SK-N-SH (cell line): Measurements from ENCODE around the gene FGGY. TPM values are rescaled to one million over a fixed set of nuclear protein-coding genes. Genes with fewer than 3 reads are reported as not detected.

Source experiments
- CTCF ChIA-PET: fragments of 300-600, 350-600 bp; formaldehyde crosslinking; extraction: SDS; loops from one replicate; lab custom pipeline; 2021; lab: Yijun Ruan, JAX
- POLR2A ChIA-PET: fragments of 350-600 bp; sonication (Branson Sonifier 250); formaldehyde crosslinking; extraction: SDS; loops from one replicate; lab custom pipeline; 2020; ENCODE audit warnings: antibody characterized with exemption, inconsistent platforms; lab: Yijun Ruan, JAX
- DNase-seq: peaks from one replicate; pipeline ENCODE4 v3.0.0; 2012
- H2AFZ ChIP-seq: fragments of 200-600 bp; sonication (generic); 2 replicates; pipeline ENCODE4 v1.8.1; 2016; ENCODE audit warnings: antibody characterized with exemption, mild to moderate bottlenecking, low read depth
- H3F3A ChIP-seq: fragments of 200-600 bp; sonication (generic); replicated peaks from 2 replicates; pipeline ENCODE3; 2016; ENCODE audit warnings: antibody characterized with exemption, mild to moderate bottlenecking; ENCODE audit not compliant: insufficient read depth
- H3K27ac ChIP-seq, 2 experiments: fragments of 200-500 bp in 1 of 2; fragments of 200-600 bp in 1 of 2; sonication (Bioruptor generic) in 1 of 2; sonication (generic), shearing (Covaris generic) in 1 of 2; 2 replicates each; pipeline versions ENCODE4 v1.5.1 to v1.6.1; 2014 to 2016; ENCODE audit warnings: low read depth in 2 of 2, inconsistent platforms in 1 of 2, low read length in 1 of 2, mild to moderate bottlenecking in 1 of 2, mixed read lengths in 1 of 2
- H3K27me3 ChIP-seq: fragments of 200-600 bp; sonication (generic), shearing (Covaris generic); 2 replicates; pipeline ENCODE4 v1.6.1; 2016; ENCODE audit warnings: mixed run types; ENCODE audit not compliant: insufficient read depth
- H3K36me3 ChIP-seq, 2 experiments: fragments of 200-500 bp in 1 of 2; fragments of 200-600 bp in 1 of 2; sonication (Bioruptor generic) in 1 of 2; sonication (generic) in 1 of 2; replicated peaks in 1 of 2; 2 replicates each; pipeline versions ENCODE3 to v1.5.1; 2014 to 2016; ENCODE audit warnings: low read length in 1 of 2, mild to moderate bottlenecking in 1 of 2; ENCODE audit not compliant: insufficient read depth in 2 of 2, control insufficient read depth in 1 of 2
- H3K4me1 ChIP-seq, 2 experiments: fragments of 200-500 bp in 1 of 2; fragments of 200-600 bp in 1 of 2; sonication (Bioruptor generic) in 1 of 2; sonication (generic), shearing (Covaris generic) in 1 of 2; 2 replicates each; pipeline versions ENCODE4 v1.5.1 to v1.6.1; 2014 to 2016; ENCODE audit warnings: low read depth in 1 of 2, low read length in 1 of 2, mixed run types in 1 of 2; ENCODE audit not compliant: insufficient read depth in 2 of 2, control insufficient read depth in 1 of 2
- H3K4me2 ChIP-seq: fragments of 200-600 bp; sonication (generic), shearing (Covaris generic); 2 replicates; pipeline ENCODE4 v1.6.1; 2017; ENCODE audit warnings: mixed run types
- H3K4me3 ChIP-seq, 2 experiments: fragments of 200-500 bp in 1 of 2; fragments of 200-600 bp in 1 of 2; sonication (Bioruptor generic) in 1 of 2; sonication (generic), shearing (Covaris generic) in 1 of 2; 2 replicates each; pipeline versions ENCODE4 v1.5.1 to v1.8.1; 2014 to 2016; ENCODE audit warnings: low read depth in 2 of 2, inconsistent platforms in 1 of 2, low read length in 1 of 2, mild to moderate bottlenecking in 1 of 2, mixed read lengths in 1 of 2, moderate library complexity in 1 of 2
- H3K79me2 ChIP-seq: fragments of 200-600 bp; sonication (generic); 2 replicates; pipeline ENCODE4 v1.8.1; 2017; ENCODE audit warnings: mild to moderate bottlenecking; ENCODE audit not compliant: insufficient read depth
- H3K9ac ChIP-seq: fragments of 200-600 bp; sonication (generic); 2 replicates; pipeline ENCODE4 v1.6.1; 2017; ENCODE audit warnings: mixed run types
- H3K9me2 ChIP-seq: fragments of 200-600 bp; sonication (generic); 2 replicates; pipeline ENCODE4 v1.6.1; 2017; ENCODE audit warnings: mixed run types
- H3K9me3 ChIP-seq: fragments of 200-600 bp; sonication (generic); 2 replicates; pipeline ENCODE4 v1.6.1; 2017; ENCODE audit warnings: mixed run types, mild to moderate bottlenecking, moderate library complexity
- H4K20me1 ChIP-seq: fragments of 200-600 bp; sonication (generic); 2 replicates; pipeline ENCODE4 v1.6.1; 2017; ENCODE audit warnings: mild to moderate bottlenecking, mixed run types; ENCODE audit not compliant: insufficient read depth
- FOXM1 ChIP-seq: IDR thresholded peaks from 2 replicates; pipeline ENCODE4 v1.4.0; 2012; ENCODE audit warnings: low read depth, mild to moderate bottlenecking
- GATA2 ChIP-seq: sonication (generic); formaldehyde crosslinking; IDR thresholded peaks from 2 replicates; pipeline ENCODE4 v1.5.0; 2020; ENCODE audit warnings: mild to moderate bottlenecking, missing genetic modification reagents
- JUND ChIP-seq: IDR thresholded peaks from 2 replicates; pipeline ENCODE4 v1.4.0; 2012
- RXRA ChIP-seq: IDR thresholded peaks from 2 replicates; pipeline ENCODE4 v1.4.0; 2012; ENCODE audit warnings: low read depth, mild to moderate bottlenecking, borderline replicate concordance
- SIN3A ChIP-seq: IDR thresholded peaks from 2 replicates; pipeline ENCODE4 v1.6.1; 2012; ENCODE audit warnings: low read depth, mild to moderate bottlenecking, low read length, moderate library complexity, borderline replicate concordance
- TAF1 ChIP-seq: IDR thresholded peaks from 2 replicates; pipeline ENCODE4 v1.6.1; 2012; ENCODE audit warnings: low read depth, mild to moderate bottlenecking, low read length, moderate library complexity, borderline replicate concordance
- TCF12 ChIP-seq: IDR thresholded peaks from 2 replicates; pipeline ENCODE4 v1.4.0; 2012
- YY1 ChIP-seq: IDR thresholded peaks from 2 replicates; pipeline ENCODE4 v1.4.0; 2012; ENCODE audit warnings: low read depth, mild to moderate bottlenecking
- WGBS: methylation state at CpG from one replicate; pipeline ENCODE4 v1.1.6; 2017; ENCODE audit warnings: low lambda C conversion rate; 5-methylcytosine and 5-hydroxymethylcytosine counted together
- polyA plus RNA-seq, 3 experiments: library from polyadenylated mRNA; depleted of rRNA; stranded (reverse); fragments of >200 nt; gene quantifications; 2 replicates each; pipeline ENCODE4 v1.2.3, GENCODE V29; 2012
- TF ChIP-seq, protein P1 (sequence below): IDR thresholded peaks from 2 replicates; pipeline ENCODE4 v1.4.0; 2012; ENCODE audit warnings: low read depth
- TF ChIP-seq, protein P2 (sequence below): IDR thresholded peaks from 2 replicates; pipeline ENCODE4 v1.6.1; 2012; ENCODE audit warnings: mild to moderate bottlenecking, low read depth, low read length, moderate library complexity

The FGGY gene
- polyA plus RNA-seq, 1 of the 3 experiments (the other 2 are of a cell fraction) = 10.3 TPM

DNA sequence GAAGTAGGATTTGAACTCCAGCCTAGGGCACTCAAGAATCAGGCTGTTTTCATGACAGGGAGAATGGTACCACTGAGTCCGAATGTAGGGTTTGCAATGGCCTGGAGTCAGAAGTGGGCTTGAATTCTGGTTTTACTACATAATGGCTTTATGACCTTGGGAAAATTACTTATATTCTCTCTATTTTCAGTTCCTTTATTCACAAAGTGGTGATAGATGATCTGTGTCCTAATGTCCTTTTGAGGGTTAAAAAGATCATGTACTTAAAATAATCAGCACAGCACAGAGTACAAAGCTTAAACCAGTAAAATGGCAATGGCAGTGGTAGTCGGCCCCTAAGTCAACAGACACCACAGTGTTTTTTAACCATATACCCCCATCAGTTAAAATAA is 454.1 kb downstream of the FGGY start:
- Histone ChIP-seq H3K4me1 (peaks cover 5 to 7% of the 10 kb centered on the region in 2 experiments; a peak in 3 of 4 replicates), H3K36me3 (no peaks in the 10 kb centered on the region), H3K27me3 (no peaks in the 10 kb centered on the region), H3K9me3 (no peaks in the 10 kb centered on the region), H3K79me2 (no peaks in the 10 kb centered on the region), H3F3A (peaks cover 6% of the 10 kb centered on the region), H4K20me1 (no peaks in the 10 kb centered on the region), H3K9ac (no peak overlapping the region), H3K27ac (peak overlapping the region in 1 of 2 experiments; percentile 61; a peak in 1 of 4 replicates), H3K4me2 (no peak overlapping the region), H3K4me3 (no peak overlapping the region), H2AFZ (no peak overlapping the region), H3K9me2 (no peaks in the 10 kb centered on the region)
- WGBS = 85% methylated on average over 2 of the region's 2 CpGs
- ChIA-PET POLR2A (no interaction called here), CTCF (interaction anchor here (1.2 kb wide), 1 partner anchor 8 kb away, joined by 4 read pairs; no protein-coding TSS in a partner anchor)
- no peak for TF ChIP-seq TAF1
- no peak for TF ChIP-seq FOXM1
- TF ChIP-seq, protein P1, sequence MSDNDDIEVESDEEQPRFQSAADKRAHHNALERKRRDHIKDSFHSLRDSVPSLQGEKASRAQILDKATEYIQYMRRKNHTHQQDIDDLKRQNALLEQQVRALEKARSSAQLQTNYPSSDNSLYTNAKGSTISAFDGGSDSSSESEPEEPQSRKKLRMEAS = 0 out of 2 replicates have a peak, but pooled peaks have one; percentile 10
- no peak for TF ChIP-seq TCF12
- TF ChIP-seq YY1 = no peak
- no peak for TF ChIP-seq RXRA
- no peak for DNase-seq

DNA sequence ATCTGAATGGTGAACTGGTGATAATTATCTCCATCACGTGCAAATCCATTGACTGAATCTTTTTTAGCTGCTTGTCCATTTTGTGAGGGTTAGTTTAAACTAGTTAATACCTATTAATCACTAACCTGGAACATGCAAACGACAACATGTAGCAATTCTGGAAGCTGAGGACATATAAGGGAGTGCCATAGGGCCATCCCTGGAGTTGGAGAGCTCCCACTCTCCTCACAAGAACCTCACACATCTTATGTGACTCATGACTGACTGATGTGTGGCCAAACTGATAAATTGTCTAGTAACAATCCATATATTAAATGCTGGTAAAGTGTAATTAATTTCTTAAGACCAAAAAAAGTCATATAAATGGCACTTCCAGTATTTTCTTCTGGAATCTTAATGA is 454.9 kb downstream of the FGGY start:
- ChIA-PET POLR2A (no interaction called here), CTCF (interaction anchor here (1.2 to 1.7 kb wide), 3 partner anchors 7 to 52 kb away, joined by 4 read pairs; no protein-coding TSS in a partner anchor)
- Histone ChIP-seq H2AFZ (no peak overlapping the region), H3K27me3 (no peaks in the 10 kb centered on the region), H3K79me2 (no peaks in the 10 kb centered on the region), H3K4me1 (peaks cover 5 to 7% of the 10 kb centered on the region in 2 experiments; a peak in 3 of 4 replicates), H3K36me3 (no peaks in the 10 kb centered on the region)
- DNase-seq = no peak
- no peak for TF ChIP-seq GATA2 (CRISPR knock-in tag)
- TF ChIP-seq, protein P2, sequence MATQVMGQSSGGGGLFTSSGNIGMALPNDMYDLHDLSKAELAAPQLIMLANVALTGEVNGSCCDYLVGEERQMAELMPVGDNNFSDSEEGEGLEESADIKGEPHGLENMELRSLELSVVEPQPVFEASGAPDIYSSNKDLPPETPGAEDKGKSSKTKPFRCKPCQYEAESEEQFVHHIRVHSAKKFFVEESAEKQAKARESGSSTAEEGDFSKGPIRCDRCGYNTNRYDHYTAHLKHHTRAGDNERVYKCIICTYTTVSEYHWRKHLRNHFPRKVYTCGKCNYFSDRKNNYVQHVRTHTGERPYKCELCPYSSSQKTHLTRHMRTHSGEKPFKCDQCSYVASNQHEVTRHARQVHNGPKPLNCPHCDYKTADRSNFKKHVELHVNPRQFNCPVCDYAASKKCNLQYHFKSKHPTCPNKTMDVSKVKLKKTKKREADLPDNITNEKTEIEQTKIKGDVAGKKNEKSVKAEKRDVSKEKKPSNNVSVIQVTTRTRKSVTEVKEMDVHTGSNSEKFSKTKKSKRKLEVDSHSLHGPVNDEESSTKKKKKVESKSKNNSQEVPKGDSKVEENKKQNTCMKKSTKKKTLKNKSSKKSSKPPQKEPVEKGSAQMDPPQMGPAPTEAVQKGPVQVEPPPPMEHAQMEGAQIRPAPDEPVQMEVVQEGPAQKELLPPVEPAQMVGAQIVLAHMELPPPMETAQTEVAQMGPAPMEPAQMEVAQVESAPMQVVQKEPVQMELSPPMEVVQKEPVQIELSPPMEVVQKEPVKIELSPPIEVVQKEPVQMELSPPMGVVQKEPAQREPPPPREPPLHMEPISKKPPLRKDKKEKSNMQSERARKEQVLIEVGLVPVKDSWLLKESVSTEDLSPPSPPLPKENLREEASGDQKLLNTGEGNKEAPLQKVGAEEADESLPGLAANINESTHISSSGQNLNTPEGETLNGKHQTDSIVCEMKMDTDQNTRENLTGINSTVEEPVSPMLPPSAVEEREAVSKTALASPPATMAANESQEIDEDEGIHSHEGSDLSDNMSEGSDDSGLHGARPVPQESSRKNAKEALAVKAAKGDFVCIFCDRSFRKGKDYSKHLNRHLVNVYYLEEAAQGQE = no peak
- TF ChIP-seq SIN3A = no peak
- no peak for TF ChIP-seq JUND
- TF ChIP-seq, all 33 proteins: peak for 0
- H3F3A ChIP-seq = peaks cover 6% of the 10 kb centered on the region
- no peaks in the 10 kb centered on the region for H3K9me3 ChIP-seq
- H4K20me1 ChIP-seq = no peaks in the 10 kb centered on the region
- H3K9ac ChIP-seq = no peak overlapping the region
- no peak overlapping the region for H3K27ac ChIP-seq
- no peak overlapping the region for H3K4me3 ChIP-seq
- no peaks in the 10 kb centered on the region for H3K9me2 ChIP-seq
- no peak overlapping the region for H3K4me2 ChIP-seq
- 91% methylated on average over 2 of the region's 2 CpGs for WGBS
